HG02852 (cell line): Measurements from ENCODE around the gene EGR1.
A peak's percentile ranks its signal among the peaks of the same experiment; 100 is the strongest.

Experiments used
- ATAC-seq: cut with Tn5 transposase; IDR thresholded peaks from one replicate; pipeline ENCODE4 v1.9.1; 2021; ENCODE audit warnings: mild to moderate bottlenecking, moderate library complexity; ENCODE audit not compliant: unreplicated experiment

The EGR1 gene

GRCh38 chr5:138452720-138453119 is 12.6 kb upstream of the EGR1 start:
- ATAC-seq = no peak

- no peak for ATAC-seq
Observed at GRCh38 chr5:138453590-138453989, 11.7 kb upstream of the EGR1 start.

- no peak for ATAC-seq
Observed at GRCh38 chr5:138454121-138454520, 11.2 kb upstream of the EGR1 start.

- ATAC-seq = no peak
Observed at GRCh38 chr5:138455232-138455930, 9.9 kb upstream of the EGR1 start.

- ATAC-seq = no peak
Observed at GRCh38 chr5:138457531-138458275, 7.6 kb upstream of the EGR1 start.

GRCh38 chr5:138458384-138458783 is 6.9 kb upstream of the EGR1 start:
- ATAC-seq = no peak

GRCh38 chr5:138458856-138459255 is 6.4 kb upstream of the EGR1 start:
- ATAC-seq = no peak

GRCh38 chr5:138459311-138459933 is 5.9 kb upstream of the EGR1 start:
- ATAC-seq = no peak

- no peak for ATAC-seq
Observed at GRCh38 chr5:138460032-138460693, 5.1 kb upstream of the EGR1 start.

- no peak for ATAC-seq
Observed at GRCh38 chr5:138461343-138462125, 3.7 kb upstream of the EGR1 start.

GRCh38 chr5:138463419-138464007 is 1.8 kb upstream of the EGR1 start:
- no peak for ATAC-seq

GRCh38 chr5:138464008-138464387 is 1.3 kb upstream of the EGR1 start:
- ATAC-seq = peak; percentile 45

- ATAC-seq = peak; percentile 76
Observed at GRCh38 chr5:138464388-138465260, 655 bp upstream of the EGR1 start.

- ATAC-seq = no peak
Observed at GRCh38 chr5:138466125-138466899, 1.0 kb downstream of the EGR1 start.

- ATAC-seq = no peak
Observed at GRCh38 chr5:138466900-138467710, 1.8 kb downstream of the EGR1 start.

GRCh38 chr5:138467711-138468132 is 2.4 kb downstream of the EGR1 start:
- no peak for ATAC-seq

GRCh38 chr5:138468133-138468965 is 3.1 kb downstream of the EGR1 start:
- ATAC-seq = no peak
